H7 (cell line): ENCODE data around the gene IL16. TPM values are rescaled to one million over a fixed set of nuclear protein-coding genes. Genes with fewer than 3 reads are reported as not detected.

ENCODE experiments used
- DNase-seq: peaks from one replicate; pipeline ENCODE4 v3.0.0; 2012
- H3K27me3 ChIP-seq: 2 replicates; pipeline ENCODE4 v1.6.0; 2011; ENCODE audit warnings: mild to moderate bottlenecking, low read length; ENCODE audit not compliant: control insufficient read depth, insufficient read depth
- H3K36me3 ChIP-seq: replicated peaks from 2 replicates; pipeline ENCODE4 v1.5.1; 2011; ENCODE audit warnings: low read length; ENCODE audit not compliant: control insufficient read depth, insufficient read depth
- H3K4me3 ChIP-seq: 2 replicates; pipeline ENCODE4 v1.5.1; 2011; ENCODE audit warnings: low read depth, mild to moderate bottlenecking, control low read depth, low read length, moderate library complexity; ENCODE audit not compliant: insufficient read depth
- total RNA-seq: library from RNA; depleted of rRNA; stranded (reverse); fragments of >200 nt; shearing (Covaris generic); gene quantifications from 2 replicates; pipeline ENCODE4 v1.2.3, GENCODE V29; 2014

Gene IL16
- total RNA-seq, 1 experiment from 2014 or later, result not detected

DNA sequence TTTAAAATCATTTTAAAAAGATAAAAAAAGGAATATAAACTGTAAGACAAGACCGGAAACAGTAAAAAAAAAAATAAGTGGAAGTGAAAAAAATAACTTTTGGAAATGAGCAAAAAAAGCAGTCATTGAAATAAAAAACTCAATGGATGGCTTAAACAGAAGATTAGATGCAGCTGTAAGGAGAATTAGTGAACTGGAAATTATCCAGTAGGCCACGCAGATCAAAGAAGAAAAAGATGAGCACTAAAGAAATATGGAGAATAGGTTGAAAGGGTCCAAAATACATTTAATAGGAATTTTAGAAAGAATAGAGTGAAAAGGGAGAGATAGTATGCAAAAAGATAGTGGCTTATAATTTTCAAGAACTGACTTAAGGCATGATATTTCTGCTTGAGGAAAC, 80.3 kb downstream of the IL16 start:
- Histone ChIP-seq H3K36me3 (no peaks in the 10 kb centered on the region), H3K4me3 (no peak overlapping the region)
- no peak for DNase-seq

DNA sequence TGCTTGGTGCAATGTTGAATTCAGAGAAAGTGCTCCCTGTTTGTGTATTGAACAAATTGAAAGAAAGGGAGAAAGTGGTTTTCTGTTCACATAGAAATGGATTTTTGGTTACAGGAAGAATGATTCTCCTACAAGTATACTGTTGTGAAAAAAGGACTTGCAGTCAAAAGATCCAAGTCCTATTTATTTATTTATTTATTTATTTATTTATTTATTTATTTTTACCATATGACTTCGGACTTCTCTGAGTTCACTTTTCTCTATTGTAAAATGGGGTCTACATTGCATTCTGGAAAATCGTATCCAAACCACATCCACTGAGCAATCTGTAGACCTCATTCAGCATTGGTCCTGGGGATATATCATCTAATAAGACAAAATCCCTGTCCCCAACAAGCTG, 81.2 kb downstream of the IL16 start:
- H3K36me3 ChIP-seq, result no peaks in the 10 kb centered on the region
- no peak overlapping the region for H3K4me3 ChIP-seq
- DNase-seq, result no peak
- no peaks in the 10 kb centered on the region for H3K27me3 ChIP-seq

More for the DNA sequence above, 80.3 kb downstream of the IL16 start:
- no peaks in the 10 kb centered on the region for H3K27me3 ChIP-seq

DNA sequence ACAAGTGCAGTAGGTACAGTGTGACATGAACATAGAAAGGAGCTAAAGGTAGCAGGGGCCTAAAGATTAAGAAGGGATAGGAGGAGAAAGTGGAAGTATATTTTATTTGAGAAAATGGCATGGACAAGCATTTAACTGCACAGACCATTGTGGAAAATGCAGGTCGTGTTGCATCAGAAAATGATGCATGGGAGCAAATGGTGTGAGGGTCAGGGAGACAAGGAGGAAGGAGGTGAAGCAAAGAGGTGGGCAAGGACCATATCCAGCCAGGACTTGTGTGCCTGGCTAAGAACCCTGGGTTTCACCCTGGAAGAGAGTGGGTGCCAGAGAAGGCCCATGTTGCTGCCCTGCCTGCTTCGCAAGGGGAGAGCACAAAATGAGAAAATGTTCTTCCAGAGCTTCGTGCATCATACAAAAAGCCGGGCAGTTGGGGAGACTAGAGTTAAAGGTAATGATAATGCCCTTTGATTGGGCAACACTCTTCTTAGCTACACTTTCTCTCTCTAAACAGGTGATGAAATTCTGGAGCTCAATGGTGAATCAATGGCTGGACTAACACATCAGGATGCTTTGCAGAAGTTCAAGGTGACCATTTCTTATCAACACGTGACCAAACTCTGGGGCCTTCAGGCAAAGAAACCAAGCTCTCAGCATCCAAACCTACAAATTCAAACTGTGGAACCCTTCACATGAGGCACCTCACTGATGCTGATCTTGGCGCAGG, 81.8 kb downstream of the IL16 start:
- Histone ChIP-seq H3K36me3 (no peaks in the 10 kb centered on the region), H3K27me3 (no peaks in the 10 kb centered on the region), H3K4me3 (no peak overlapping the region)
- DNase-seq, result no peak

DNA sequence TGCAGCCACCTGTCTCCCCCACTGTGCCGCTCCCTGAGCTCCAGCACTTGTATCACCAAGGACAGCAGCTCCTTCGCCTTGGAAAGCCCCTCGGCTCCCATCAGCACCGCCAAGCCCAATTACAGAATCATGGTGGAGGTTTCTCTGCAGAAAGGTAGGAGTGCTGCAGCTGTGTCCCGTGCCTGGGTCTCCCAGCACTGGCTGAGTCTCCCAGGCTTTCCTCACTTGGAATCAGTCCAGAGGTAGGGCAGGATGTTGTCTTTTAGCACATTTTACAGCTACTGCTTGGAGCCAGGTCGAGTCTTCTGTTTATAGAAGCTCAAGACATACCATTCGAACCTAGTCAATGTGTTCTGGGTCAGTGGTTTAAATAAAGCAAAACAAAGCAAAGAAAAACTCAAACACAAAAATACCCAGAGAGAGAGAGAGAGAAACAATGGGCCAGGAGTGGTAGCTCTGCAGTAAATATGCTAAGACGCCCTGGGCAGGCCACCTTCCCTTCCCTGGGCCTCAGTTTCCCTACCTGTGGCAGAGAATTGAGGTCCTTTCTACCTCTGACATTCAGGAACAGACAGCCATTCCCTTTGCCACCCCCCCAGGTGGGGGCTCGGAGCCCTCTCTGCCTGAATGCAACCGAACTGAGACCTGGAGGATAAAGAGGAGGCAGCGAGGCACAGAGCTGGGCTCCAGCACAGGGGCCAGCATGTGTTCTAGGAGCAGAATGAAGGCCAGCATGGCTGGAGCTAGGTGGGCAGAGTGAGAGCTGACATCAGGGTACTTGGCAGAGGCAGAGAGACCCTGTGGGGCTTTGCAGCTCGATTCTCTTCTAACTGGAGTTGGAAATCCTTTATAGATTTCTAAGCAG, 83.2 kb downstream of the IL16 start:
- Histone ChIP-seq H3K4me3 (no peak overlapping the region), H3K36me3 (no peaks in the 10 kb centered on the region), H3K27me3 (no peaks in the 10 kb centered on the region)
- no peak for DNase-seq

DNA sequence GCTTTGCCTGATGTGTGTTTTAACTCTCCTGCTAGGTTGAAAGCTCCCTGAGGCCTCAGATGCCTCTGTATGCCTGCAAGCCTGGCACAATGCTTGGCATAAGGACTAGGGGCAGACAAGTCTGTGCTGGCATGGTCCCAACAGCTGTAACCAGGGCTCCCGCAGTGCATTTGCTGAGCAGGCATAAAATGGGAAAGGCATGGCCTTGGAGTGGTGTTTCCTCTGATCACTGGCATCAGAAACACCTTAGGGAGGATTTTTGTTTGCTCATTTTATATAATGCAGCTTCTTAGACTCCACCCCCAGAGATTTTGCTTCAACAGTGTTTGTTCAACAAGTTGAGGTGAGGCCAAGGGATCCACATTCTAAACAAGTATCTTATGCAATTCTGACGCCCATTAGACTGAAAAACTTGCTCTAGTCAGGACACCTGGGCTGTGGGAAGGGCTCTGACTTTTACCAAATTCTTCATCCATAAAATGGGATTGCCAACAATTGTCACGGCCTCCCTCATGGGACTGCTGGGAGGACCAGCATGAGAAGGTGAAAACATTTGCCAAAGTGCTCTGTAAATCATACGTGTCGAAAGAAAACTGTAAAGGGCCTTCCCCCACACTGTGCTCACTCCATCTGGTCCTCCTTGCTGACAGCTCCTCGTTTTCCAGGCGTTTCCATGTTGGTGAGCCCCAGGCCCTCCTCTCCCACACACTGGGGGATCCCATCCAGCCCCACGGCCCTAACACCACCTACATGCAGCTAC, 84.2 kb downstream of the IL16 start:
- DNase-seq, result no peak
- H3K4me3 ChIP-seq, result no peak overlapping the region

DNA sequence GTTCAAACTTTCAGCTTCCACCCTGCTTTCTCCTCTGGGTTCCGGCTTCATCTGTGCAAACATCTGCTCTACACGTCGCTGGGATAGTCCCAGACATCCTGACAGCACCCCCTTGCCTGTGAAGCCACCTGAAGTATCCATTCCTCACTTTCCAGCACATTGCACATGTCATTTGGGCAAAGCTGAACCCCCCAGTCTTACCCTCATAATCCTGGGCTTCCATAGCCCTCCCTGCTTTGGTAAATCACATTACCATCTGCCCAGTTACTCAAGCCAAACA, 84.7 kb downstream of the IL16 start:
- no peak overlapping the region for H3K4me3 ChIP-seq
- no peaks in the 10 kb centered on the region for H3K27me3 ChIP-seq
- H3K36me3 ChIP-seq, result no peaks in the 10 kb centered on the region
- DNase-seq, result no peak

More for the DNA sequence above, 84.2 kb downstream of the IL16 start:
- Histone ChIP-seq H3K36me3 (no peaks in the 10 kb centered on the region), H3K27me3 (no peaks in the 10 kb centered on the region)

DNA sequence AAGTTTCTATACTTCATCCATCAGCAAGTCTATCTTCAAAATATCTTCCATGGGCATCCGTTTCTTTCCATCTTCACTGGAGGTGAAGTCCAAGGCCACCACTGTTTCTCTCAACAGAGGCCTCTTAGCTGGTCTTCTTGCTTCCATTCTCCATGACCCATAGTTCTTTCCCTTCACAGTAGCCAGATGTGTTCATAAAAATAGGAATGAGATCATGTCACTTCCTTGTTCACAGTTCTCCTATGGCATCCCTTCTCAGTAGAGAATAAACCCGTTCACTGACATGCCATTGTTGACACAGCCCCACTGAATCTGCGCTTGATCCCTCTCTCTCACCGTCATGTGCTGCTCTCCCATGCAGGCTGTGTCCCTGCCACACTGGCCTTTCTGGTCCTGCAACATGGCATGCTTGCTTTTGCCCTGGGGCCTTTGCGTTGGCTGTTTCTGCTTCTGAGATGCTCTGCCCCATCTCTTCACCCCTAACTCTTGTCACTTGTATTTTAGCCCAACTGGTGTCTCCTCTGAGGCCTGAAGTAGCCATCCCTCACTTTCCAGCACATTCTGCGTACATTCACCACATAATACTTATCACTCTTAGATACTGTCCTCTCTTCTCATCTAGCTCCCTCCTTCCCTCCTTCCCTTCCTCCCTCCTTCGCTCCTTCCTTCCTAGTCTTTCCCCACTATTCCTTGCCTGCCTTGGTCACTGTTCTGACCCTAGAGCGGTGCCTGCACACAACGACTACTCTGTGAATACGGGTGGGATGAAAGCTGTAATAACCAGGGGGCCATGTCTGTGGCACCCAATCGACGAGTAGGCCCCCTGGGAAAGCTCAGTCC, 85.3 kb downstream of the IL16 start:
- no peak overlapping the region for H3K4me3 ChIP-seq
- DNase-seq, result no peak
- H3K27me3 ChIP-seq, result no peaks in the 10 kb centered on the region
- no peaks in the 10 kb centered on the region for H3K36me3 ChIP-seq

DNA sequence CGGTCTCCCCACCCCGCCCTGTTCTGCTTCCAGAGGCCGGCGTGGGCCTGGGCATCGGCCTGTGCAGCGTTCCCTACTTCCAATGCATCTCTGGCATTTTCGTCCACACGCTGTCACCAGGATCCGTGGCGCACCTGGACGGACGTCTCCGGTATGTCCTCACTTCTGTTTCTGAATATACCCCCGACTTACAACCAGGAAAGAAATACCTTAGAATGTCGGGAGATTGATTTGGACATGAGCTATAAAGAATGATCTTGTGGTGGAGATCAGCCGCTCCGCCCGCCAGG, 85.9 kb downstream of the IL16 start:
- no peaks in the 10 kb centered on the region for H3K36me3 ChIP-seq
- no peaks in the 10 kb centered on the region for H3K27me3 ChIP-seq
- H3K4me3 ChIP-seq, result no peak overlapping the region
- DNase-seq, result no peak

DNA sequence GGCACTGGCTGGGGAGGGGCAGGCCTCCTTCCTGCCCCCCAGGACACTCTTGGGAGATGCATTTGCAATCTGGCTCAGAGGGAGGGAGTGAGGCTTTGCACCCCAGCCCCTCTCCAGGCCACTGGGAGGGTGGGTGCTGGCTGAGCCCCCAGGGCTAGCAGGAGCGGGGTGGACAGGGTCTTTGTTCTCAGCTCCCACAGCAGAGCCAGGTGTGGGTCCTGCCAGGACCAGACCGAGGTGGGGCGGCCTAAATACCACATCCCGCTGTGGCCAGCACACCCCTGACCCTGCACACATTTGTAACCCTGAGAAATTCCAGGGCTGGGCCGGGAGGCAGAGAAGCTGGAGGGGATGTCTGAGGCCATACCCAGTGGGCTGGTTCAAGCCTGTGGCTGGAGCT, 86.2 kb downstream of the IL16 start:
- DNase-seq, result peak; percentile 27
- Histone ChIP-seq H3K4me3 (no peak overlapping the region), H3K27me3 (no peaks in the 10 kb centered on the region), H3K36me3 (no peaks in the 10 kb centered on the region)

DNA sequence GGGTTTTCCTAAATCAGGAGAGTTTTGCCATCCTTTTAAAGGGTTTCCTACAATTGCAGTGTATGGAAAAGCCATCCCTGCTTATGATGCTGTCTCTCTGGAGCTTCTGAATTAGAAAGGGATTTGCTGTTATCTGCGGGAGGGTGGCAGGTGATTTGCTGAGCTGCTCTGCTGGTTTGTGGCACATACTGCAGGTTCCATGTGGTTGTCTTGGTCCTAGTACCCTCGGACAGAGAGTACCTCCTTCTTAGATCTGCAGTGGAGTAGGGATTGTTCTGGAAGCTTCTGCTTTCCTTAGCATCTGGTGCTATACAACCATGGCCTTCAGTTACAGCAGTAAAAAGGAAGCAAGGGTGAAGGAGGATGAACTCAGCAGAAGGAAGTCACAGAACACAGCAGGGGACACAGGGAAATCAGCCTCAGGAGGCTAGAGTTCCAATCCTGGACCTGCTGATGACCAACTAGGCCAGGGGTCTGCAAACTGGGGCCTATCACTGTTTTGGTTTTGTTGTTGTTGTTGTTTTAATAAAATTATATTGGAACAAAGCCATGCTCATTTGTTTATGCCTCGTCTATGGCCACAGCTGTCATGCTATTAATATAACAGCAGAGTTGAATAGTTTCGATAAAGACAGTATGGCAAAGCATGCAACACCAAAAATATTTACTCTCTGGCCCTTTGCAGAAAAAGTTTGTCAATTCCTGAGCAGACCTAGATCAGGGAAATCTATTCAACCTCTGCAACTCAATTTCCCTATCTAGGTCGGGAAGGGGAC, 87.8 kb downstream of the IL16 start:
- Histone ChIP-seq H3K36me3 (no peaks in the 10 kb centered on the region), H3K27me3 (no peaks in the 10 kb centered on the region), H3K4me3 (no peak overlapping the region)
- no peak for DNase-seq

DNA sequence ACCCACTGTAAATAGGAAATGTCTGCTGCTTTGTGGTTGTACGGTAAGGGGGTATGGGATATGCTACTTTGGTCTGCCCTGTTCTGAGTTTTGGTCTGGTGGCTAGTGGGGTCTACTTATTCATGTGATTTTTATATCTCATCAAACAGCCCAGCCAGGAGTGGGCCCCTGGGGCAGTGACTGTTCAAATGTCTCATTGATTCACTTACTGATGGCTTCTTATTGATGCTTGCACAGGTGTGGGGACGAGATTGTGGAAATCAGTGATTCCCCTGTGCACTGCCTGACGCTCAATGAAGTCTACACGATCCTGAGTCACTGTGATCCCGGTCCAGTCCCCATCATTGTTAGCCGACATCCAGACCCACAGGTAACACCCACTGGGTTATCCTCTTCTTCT, 88.8 kb downstream of the IL16 start:
- no peak for DNase-seq
- Histone ChIP-seq H3K4me3 (no peak overlapping the region), H3K36me3 (no peaks in the 10 kb centered on the region), H3K27me3 (no peaks in the 10 kb centered on the region)

DNA sequence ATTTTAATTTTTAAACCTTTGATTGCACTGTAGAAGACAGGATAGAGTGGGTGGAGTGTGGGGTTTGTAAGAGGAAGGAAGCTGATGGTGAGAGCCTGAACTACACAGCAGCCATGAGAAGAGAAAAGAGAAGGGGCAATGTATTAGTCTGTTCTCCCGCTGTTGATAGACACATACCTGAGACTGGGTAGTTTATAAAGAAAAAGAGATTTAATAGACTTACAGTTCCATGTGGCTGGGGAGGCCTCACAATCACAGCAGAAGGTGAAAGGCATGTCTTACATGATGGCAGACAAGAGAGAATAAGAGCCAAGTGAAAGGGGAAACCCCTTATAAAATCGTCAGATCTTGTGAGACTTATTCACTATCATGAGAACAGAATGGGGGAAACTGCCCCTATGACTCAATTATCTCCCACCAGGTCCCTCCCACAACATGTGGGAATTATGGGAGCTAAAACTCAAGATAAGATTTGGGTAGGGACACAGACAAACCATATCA, 90.0 kb downstream of the IL16 start:
- DNase-seq, result no peak

DNA sequence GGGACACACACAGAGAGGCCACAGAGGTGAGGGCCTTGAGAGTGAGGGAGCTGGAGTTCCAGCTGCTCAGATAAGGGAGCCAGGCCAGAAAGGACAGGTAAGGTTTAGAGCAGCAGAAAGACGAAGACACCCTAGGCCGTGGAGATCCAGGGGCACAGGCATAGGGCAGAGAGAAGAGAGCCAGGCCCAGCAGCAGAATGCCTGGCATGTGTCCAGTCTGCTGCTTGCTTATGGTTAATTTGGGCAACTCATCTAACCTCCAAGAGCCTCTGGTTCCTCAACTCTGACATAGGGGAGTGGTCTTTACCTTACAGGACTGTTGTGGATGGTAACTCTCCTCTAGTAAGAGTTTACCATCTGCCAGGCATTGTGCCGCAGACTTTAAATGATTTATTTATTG, 91.4 kb downstream of the IL16 start:
- Histone ChIP-seq H3K36me3 (no peaks in the 10 kb centered on the region), H3K4me3 (no peak overlapping the region), H3K27me3 (no peaks in the 10 kb centered on the region)
- no peak for DNase-seq

More for the DNA sequence above, 90.0 kb downstream of the IL16 start:
- no peak overlapping the region for H3K4me3 ChIP-seq
- H3K36me3 ChIP-seq, result no peaks in the 10 kb centered on the region
- H3K27me3 ChIP-seq, result no peaks in the 10 kb centered on the region

DNA sequence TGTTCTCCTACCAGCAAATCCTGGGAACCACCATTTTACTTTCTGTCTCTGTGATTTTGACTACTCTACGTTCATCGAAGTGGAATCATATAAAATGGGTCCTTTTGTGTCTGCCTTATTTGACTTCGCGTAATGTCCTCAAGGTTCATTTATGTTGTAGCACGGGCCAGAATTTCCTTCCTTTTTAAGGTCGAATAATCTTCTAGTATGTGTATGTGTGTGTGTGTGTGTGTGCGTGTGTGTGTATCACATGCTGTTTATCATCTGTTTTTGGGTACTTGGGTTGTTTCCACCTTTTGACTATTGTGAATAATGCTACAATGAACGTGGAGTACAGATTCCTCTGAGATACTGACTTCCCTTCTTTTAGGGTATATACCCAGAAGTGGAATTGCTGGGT, 91.9 kb downstream of the IL16 start:
- H3K36me3 ChIP-seq, result no peaks in the 10 kb centered on the region

More for the DNA sequence above, 91.9 kb downstream of the IL16 start:
- Histone ChIP-seq H3K4me3 (no peak overlapping the region), H3K27me3 (no peaks in the 10 kb centered on the region)
- DNase-seq, result no peak
